GM19452 (cell line): ENCODE data around the gene CASQ2.

ENCODE experiments used
- ATAC-seq: cut with Tn5 transposase; IDR thresholded peaks from one replicate; pipeline ENCODE4 v1.9.1; 2021; ENCODE audit not compliant: unreplicated experiment

Gene CASQ2

GRCh38 chr1:115732316-115732715 is 36.2 kb downstream of the CASQ2 start:
- ATAC-seq, result no peak

GRCh38 chr1:115729756-115730155 is 38.8 kb downstream of the CASQ2 start:
- peak; percentile 93 for ATAC-seq

- ATAC-seq, result no peak
These were observed 40.2 kb downstream of the CASQ2 start for GRCh38 chr1:115728341-115728740.

GRCh38 chr1:115727706-115728249 is 40.7 kb downstream of the CASQ2 start:
- no peak for ATAC-seq

- ATAC-seq, result no peak
These were observed 41.9 kb downstream of the CASQ2 start for GRCh38 chr1:115726570-115726969.

- ATAC-seq, result no peak
These were observed 42.4 kb downstream of the CASQ2 start for GRCh38 chr1:115726161-115726560.

GRCh38 chr1:115725600-115725999 is 42.9 kb downstream of the CASQ2 start:
- no peak for ATAC-seq

- ATAC-seq, result no peak
These were observed 44.8 kb downstream of the CASQ2 start for GRCh38 chr1:115723756-115724155.

- ATAC-seq, result no peak
These were observed 46.3 kb downstream of the CASQ2 start for GRCh38 chr1:115722221-115722620.

GRCh38 chr1:115719285-115719684 is 49.2 kb downstream of the CASQ2 start:
- ATAC-seq, result no peak

- no peak for ATAC-seq
These were observed 50.3 kb downstream of the CASQ2 start for GRCh38 chr1:115718011-115718754.

GRCh38 chr1:115717541-115717940 is 51.0 kb downstream of the CASQ2 start:
- no peak for ATAC-seq

GRCh38 chr1:115714572-115715141 is 53.9 kb downstream of the CASQ2 start:
- ATAC-seq, result no peak

- ATAC-seq, result no peak
These were observed 54.6 kb downstream of the CASQ2 start for GRCh38 chr1:115713906-115714305.

- no peak for ATAC-seq
These were observed 55.5 kb downstream of the CASQ2 start for GRCh38 chr1:115712911-115713609.

- no peak for ATAC-seq
These were observed 57.5 kb downstream of the CASQ2 start for GRCh38 chr1:115710859-115711624.

GRCh38 chr1:115706587-115707425 is 61.7 kb downstream of the CASQ2 start:
- ATAC-seq, result no peak

GRCh38 chr1:115705963-115706362 is 62.6 kb downstream of the CASQ2 start:
- no peak for ATAC-seq

GRCh38 chr1:115705085-115705951 is 63.2 kb downstream of the CASQ2 start:
- ATAC-seq, result no peak
